Caco-2 (cell line): ENCODE data around the gene IGSF8. TPM values are rescaled to one million over a fixed set of nuclear protein-coding genes. Genes with fewer than 3 reads are reported as not detected.
"Not testable (repeated sequence)": the region's sequence is repeated elsewhere in the genome, so short reads cannot be mapped to it uniquely, and the experiment has no call there.

Experiments used
- BruUV-seq: library from RNA; stranded (reverse); fragments of 400-500 nt; replicated peaks from 2 replicates; lab custom pipeline; 2021; lab: Mats Ljungman, UMichigan
- CTCF ChIA-PET: fragments of 300-600 bp; sonication (Branson Sonifier 250); formaldehyde crosslinking; loops from one replicate; lab custom pipeline; 2022; ENCODE audit warnings: antibody characterized with exemption; lab: Charles Lee
- POLR2A ChIA-PET: fragments of 300-600 bp; sonication (Branson Sonifier 250); formaldehyde crosslinking; loops from one replicate; lab custom pipeline; 2022; ENCODE audit warnings: antibody characterized with exemption; lab: Charles Lee
- DNase-seq, 2 experiments: peaks; one replicate each; pipeline versions ENCODE4 v3.0.0 to v3.0.0-alpha.2; 2020 to 2022
- H3K27me3 ChIP-seq: replicated peaks from 2 replicates; pipeline ENCODE4 v1.6.0; 2011; ENCODE audit warnings: low read length; ENCODE audit not compliant: control insufficient read depth, insufficient read depth
- H3K36me3 ChIP-seq: 2 replicates; pipeline ENCODE4 v1.5.1; 2011; ENCODE audit warnings: low read length; ENCODE audit not compliant: control insufficient read depth, insufficient read depth
- H3K4me1 ChIP-seq: fragments of 250-450 bp; sonication (Bioruptor Pico); 2 replicates; pipeline ENCODE4 v1.5.1; 2020; ENCODE audit warnings: mild to moderate bottlenecking
- H3K4me3 ChIP-seq: 2 replicates; pipeline ENCODE4 v1.5.1; 2011; ENCODE audit warnings: low read depth, mild to moderate bottlenecking, control low read depth, low read length
- H3K9me3 ChIP-seq: fragments of 250-450 bp; sonication (Bioruptor Pico); 2 replicates; pipeline ENCODE4 v1.5.1; 2020; ENCODE audit warnings: mild to moderate bottlenecking, moderate library complexity
- H3K27ac Mint-ChIP-seq: one replicate; pipeline ENCODE4 v1.8.0; 2022; ENCODE audit warnings: mixed read lengths; ENCODE audit not compliant: unreplicated experiment
- H3K27me3 Mint-ChIP-seq: one replicate; pipeline ENCODE4 v1.8.0; 2022; ENCODE audit warnings: mixed read lengths; ENCODE audit not compliant: insufficient read depth, unreplicated experiment
- H3K36me3 Mint-ChIP-seq: one replicate; pipeline ENCODE4 v1.8.0; 2022; ENCODE audit warnings: mild to moderate bottlenecking, mixed read lengths; ENCODE audit not compliant: insufficient read depth, unreplicated experiment
- H3K4me1 Mint-ChIP-seq: one replicate; pipeline ENCODE4 v1.8.0; 2022; ENCODE audit warnings: low read depth, mixed read lengths; ENCODE audit not compliant: unreplicated experiment
- H3K4me3 Mint-ChIP-seq: one replicate; pipeline ENCODE4 v1.8.0; 2022; ENCODE audit warnings: mild to moderate bottlenecking, moderate library complexity, mixed read lengths; ENCODE audit not compliant: unreplicated experiment
- H3K9me3 Mint-ChIP-seq: one replicate; pipeline ENCODE4 v1.8.0; 2022; ENCODE audit warnings: mixed read lengths; ENCODE audit not compliant: unreplicated experiment
- intact Hi-C: fragments of 100-400 bp; cut with micrococcal nuclease; formaldehyde crosslinking; loops from one replicate; pipeline ENCODE4 v1.10.0; 2022; ENCODE audit not compliant: unreplicated experiment
- total RNA-seq: library from RNA; stranded (reverse); gene quantifications from 2 replicates; pipeline ENCODE4 v1.2.3, GENCODE V29; 2022
- TF ChIP-seq, protein P1 (sequence below), 2 experiments: fragments of 200-600 bp in 1 of 2; IDR thresholded peaks; 1 replicate in 1 of 2; 2 replicates in 1 of 2; pipeline versions ENCODE4 v1.5.1 to v1.8.0; 2011 to 2022; ENCODE audit warnings: antibody characterized with exemption in 1 of 2, control low read depth in 1 of 2, inconsistent platforms in 1 of 2, low read depth in 1 of 2, low read length in 1 of 2, mild to moderate bottlenecking in 1 of 2, moderate library complexity in 1 of 2; ENCODE audit not compliant: insufficient read depth in 1 of 2, severe bottlenecking in 1 of 2, unreplicated experiment in 1 of 2

The IGSF8 gene
- total RNA-seq, 1 experiment from 2014 or later, result 15.4 TPM

DNA sequence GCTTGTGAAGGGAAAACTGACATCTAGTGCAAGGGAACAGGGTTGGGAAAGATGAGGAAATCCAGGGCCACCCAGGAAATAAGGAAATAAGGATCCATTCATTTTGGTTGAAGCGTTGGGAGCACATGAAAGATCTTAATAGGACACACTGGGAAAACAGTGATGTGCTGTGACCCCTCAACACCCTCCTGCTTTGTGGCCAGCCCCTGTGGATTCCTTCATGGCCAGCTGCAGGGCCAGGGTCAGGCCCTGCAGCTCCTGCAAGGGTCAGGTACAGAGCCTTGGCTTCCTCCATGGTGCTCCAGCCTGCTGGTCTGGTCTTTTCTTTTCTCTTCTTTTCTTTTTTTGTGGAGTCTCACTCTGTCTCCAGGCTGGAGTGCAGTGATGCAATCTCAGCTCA is 47.8 kb downstream of the IGSF8 start:
- Histone ChIP-seq H3K36me3 (no peaks in the 10 kb centered on the region), H3K4me1 (0 out of 2 replicates have a peak, but pooled peaks cover 4% of the 10 kb centered on the region), H3K4me3 (no peak overlapping the region), H3K9me3 (no peaks in the 10 kb centered on the region), H3K27me3 (no peaks in the 10 kb centered on the region)
- peaks cover 21% of the 10 kb centered on the region for H3K27me3 Mint-ChIP-seq
- no peaks in the 10 kb centered on the region for H3K36me3 Mint-ChIP-seq
- no peak for DNase-seq
- intact Hi-C loops, result no loop called here
- CTCF ChIA-PET, result no interaction called here
- BruUV-seq, result no TSS peak
- TF ChIP-seq, protein P1, sequence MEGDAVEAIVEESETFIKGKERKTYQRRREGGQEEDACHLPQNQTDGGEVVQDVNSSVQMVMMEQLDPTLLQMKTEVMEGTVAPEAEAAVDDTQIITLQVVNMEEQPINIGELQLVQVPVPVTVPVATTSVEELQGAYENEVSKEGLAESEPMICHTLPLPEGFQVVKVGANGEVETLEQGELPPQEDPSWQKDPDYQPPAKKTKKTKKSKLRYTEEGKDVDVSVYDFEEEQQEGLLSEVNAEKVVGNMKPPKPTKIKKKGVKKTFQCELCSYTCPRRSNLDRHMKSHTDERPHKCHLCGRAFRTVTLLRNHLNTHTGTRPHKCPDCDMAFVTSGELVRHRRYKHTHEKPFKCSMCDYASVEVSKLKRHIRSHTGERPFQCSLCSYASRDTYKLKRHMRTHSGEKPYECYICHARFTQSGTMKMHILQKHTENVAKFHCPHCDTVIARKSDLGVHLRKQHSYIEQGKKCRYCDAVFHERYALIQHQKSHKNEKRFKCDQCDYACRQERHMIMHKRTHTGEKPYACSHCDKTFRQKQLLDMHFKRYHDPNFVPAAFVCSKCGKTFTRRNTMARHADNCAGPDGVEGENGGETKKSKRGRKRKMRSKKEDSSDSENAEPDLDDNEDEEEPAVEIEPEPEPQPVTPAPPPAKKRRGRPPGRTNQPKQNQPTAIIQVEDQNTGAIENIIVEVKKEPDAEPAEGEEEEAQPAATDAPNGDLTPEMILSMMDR (IDR thresholded peaks at IDR 0.05; ENCODE audit: insufficient read depth in 1 of 2, low read depth in 1 of 2, low read length in 1 of 2, severe bottlenecking in 1 of 2, unreplicated experiment in 1 of 2), result no peak
- no peaks in the 10 kb centered on the region for H3K9me3 Mint-ChIP-seq
- peaks cover 13% of the 10 kb centered on the region for H3K4me1 Mint-ChIP-seq
- POLR2A ChIA-PET, result no interaction called here
- no peak overlapping the region for H3K4me3 Mint-ChIP-seq
- no peak overlapping the region for H3K27ac Mint-ChIP-seq

DNA sequence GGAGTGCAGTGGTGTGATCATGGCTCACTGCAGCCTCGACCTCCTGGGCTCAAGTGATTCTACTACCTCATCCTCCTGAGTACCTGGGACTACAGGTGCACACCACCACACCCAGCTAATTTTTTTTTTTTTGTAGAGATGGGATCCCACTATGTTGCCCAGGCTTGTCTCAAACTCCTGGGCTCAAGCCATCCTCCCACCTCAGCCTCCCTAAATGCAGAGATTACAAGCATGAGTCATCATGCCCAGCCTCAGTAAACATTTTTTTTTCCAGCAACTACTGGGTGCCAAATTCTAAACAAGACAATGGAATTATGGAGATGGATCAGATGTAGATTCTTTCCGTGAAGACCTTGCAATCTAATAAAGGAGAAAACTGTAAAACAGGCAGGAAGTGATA is 48.2 kb downstream of the IGSF8 start:
- DNase-seq, H3K4me3 ChIP-seq, H3K9me3 ChIP-seq, H3K36me3 Mint-ChIP-seq, BruUV-seq, H3K27ac Mint-ChIP-seq, H3K4me1 ChIP-seq, POLR2A ChIA-PET, H3K4me3 Mint-ChIP-seq, H3K27me3 ChIP-seq, H3K9me3 Mint-ChIP-seq, H3K36me3 ChIP-seq, intact Hi-C loops: not testable (repeated sequence)
- peaks cover 18% of the 10 kb centered on the region for H3K4me1 Mint-ChIP-seq
- CTCF ChIA-PET, result interaction anchor here (0.7 kb wide), 1 partner anchor 29 kb away, joined by 3 read pairs; no protein-coding TSS in a partner anchor
- peaks cover 20% of the 10 kb centered on the region for H3K27me3 Mint-ChIP-seq

GRCh38 chr1:160049101-160049500 is 49.3 kb downstream of the IGSF8 start:
- intact Hi-C loops, result no loop called here
- peaks cover 17% of the 10 kb centered on the region for H3K27me3 Mint-ChIP-seq
- CTCF ChIA-PET, result interaction anchor here (1.0 kb wide), 1 partner anchor 36 kb away, joined by 3 read pairs; no protein-coding TSS in a partner anchor

More at GRCh38 chr1:160049101-160049500, 49.3 kb downstream of the IGSF8 start:
- Mint-ChIP-seq H3K4me3 (no peak overlapping the region), H3K36me3 (no peaks in the 10 kb centered on the region), H3K27ac (no peak overlapping the region), H3K9me3 (no peaks in the 10 kb centered on the region), H3K4me1 (peaks cover 18% of the 10 kb centered on the region)
- Histone ChIP-seq H3K9me3 (no peaks in the 10 kb centered on the region), H3K27me3 (no peaks in the 10 kb centered on the region), H3K36me3 (no peaks in the 10 kb centered on the region), H3K4me1 (0 out of 2 replicates have a peak, but pooled peaks cover 3% of the 10 kb centered on the region), H3K4me3 (no peak overlapping the region)
- no TSS peak for BruUV-seq
- POLR2A ChIA-PET, result no interaction called here
- TF ChIP-seq, protein P1 (IDR thresholded peaks at IDR 0.05; ENCODE audit: insufficient read depth in 1 of 2, low read depth in 1 of 2, low read length in 1 of 2, severe bottlenecking in 1 of 2, unreplicated experiment in 1 of 2), result no peak
- no peak for DNase-seq
